ENCODE results near the gene HELZ.

Gene HELZ

GRCh38 chr17:67225316-67225715 is 19.7 kb downstream of the HELZ start:
- Histone ChIP-seq H3K27me3 (ENCODE audit: control insufficient read depth in 1 of 2, insufficient read depth in 1 of 2, low read length in 2 of 2) (no peaks in the 10 kb centered on the region), H2AFZ (ENCODE audit: low read depth, low read length) (no peak overlapping the region), H3K4ac (ENCODE audit: low read depth in 1 of 2, low read length in 2 of 2) (no peak overlapping the region), H3K9me3 (ENCODE audit: control insufficient read depth, low read length) (no peaks in the 10 kb centered on the region), H2BK15ac (ENCODE audit: low read depth, poor library complexity, severe bottlenecking) (no peak overlapping the region), H3K4me2 (ENCODE audit: low read length, poor library complexity, severe bottlenecking) (no peak overlapping the region), H4K91ac (ENCODE audit: low read length) (no peak overlapping the region), H3K27ac (ENCODE audit: low read length, poor library complexity, severe bottlenecking) (no peak overlapping the region), H2BK5ac (ENCODE audit: low read depth, low read length, poor library complexity, severe bottlenecking) (no peak overlapping the region), H3K79me1 (replicated peaks; ENCODE audit: low read length, poor library complexity, severe bottlenecking) (peaks cover 13% of the 10 kb centered on the region), H3K9ac (ENCODE audit: low read length) (no peak overlapping the region), H2BK120ac (ENCODE audit: low read depth, low read length) (no peak overlapping the region), H3K4me1 (ENCODE audit: control insufficient read depth, insufficient read depth, low read depth, low read length) (peaks cover 5% of the 10 kb centered on the region), H2BK12ac (ENCODE audit: low read length in 2 of 2) (no peak overlapping the region), H3K14ac (ENCODE audit: low read length in 2 of 2) (no peak overlapping the region), H3K36me3 (ENCODE audit: control insufficient read depth in 1 of 2, insufficient read depth in 2 of 2, low read depth in 1 of 2, low read length in 2 of 2) (peaks cover 10 to 23% of the 10 kb centered on the region in 2 experiments), H3K4me3 (ENCODE audit: insufficient read depth in 1 of 2, low read depth in 1 of 2, low read length in 2 of 2) (no peak overlapping the region), H3K23ac (ENCODE audit: low read length in 2 of 2) (no peak overlapping the region), H3K18ac (ENCODE audit: low read depth in 1 of 2, low read length in 2 of 2) (no peak overlapping the region), H4K8ac (ENCODE audit: low read length) (no peak overlapping the region), H2AK5ac (ENCODE audit: low read length, severe bottlenecking) (no peak overlapping the region)
- DNase-seq: no peak
- WGBS: 91% methylated on average over 4 of the region's 4 CpGs

- H3K27me3 ChIP-seq (ENCODE audit: control insufficient read depth in 1 of 2, insufficient read depth in 1 of 2, low read length in 2 of 2): no peaks in the 10 kb centered on the region
- peak overlapping the region; percentile 4 for H4K8ac ChIP-seq (ENCODE audit: low read length)
- H2BK5ac ChIP-seq (ENCODE audit: low read depth, low read length, poor library complexity, severe bottlenecking): no peak overlapping the region
- H2BK120ac ChIP-seq (ENCODE audit: low read depth, low read length): no peak overlapping the region
- H2BK12ac ChIP-seq (ENCODE audit: low read length in 2 of 2): no peak overlapping the region
- H2AK5ac ChIP-seq (ENCODE audit: low read length, severe bottlenecking): no peak overlapping the region
- H3K4me3 ChIP-seq (ENCODE audit: insufficient read depth in 1 of 2, low read depth in 1 of 2, low read length in 2 of 2): no peak overlapping the region
- no peak overlapping the region for H3K4ac ChIP-seq (ENCODE audit: low read depth in 1 of 2, low read length in 2 of 2)
- H3K27ac ChIP-seq (ENCODE audit: low read length, poor library complexity, severe bottlenecking): no peak overlapping the region
- H3K4me2 ChIP-seq (ENCODE audit: low read length, poor library complexity, severe bottlenecking): no peak overlapping the region
- H3K9me3 ChIP-seq (ENCODE audit: control insufficient read depth, low read length): no peaks in the 10 kb centered on the region
- H3K79me1 ChIP-seq (replicated peaks; ENCODE audit: low read length, poor library complexity, severe bottlenecking): peaks cover 15% of the 10 kb centered on the region
- DNase-seq: no peak
- H3K14ac ChIP-seq (ENCODE audit: low read length in 2 of 2): no peak overlapping the region
- no peak overlapping the region for H2AFZ ChIP-seq (ENCODE audit: low read depth, low read length)
- WGBS: 98% methylated on average over 9 of the region's 9 CpGs
- no peak overlapping the region for H3K23ac ChIP-seq (ENCODE audit: low read length in 2 of 2)
- peaks cover 7% of the 10 kb centered on the region for H3K4me1 ChIP-seq (ENCODE audit: control insufficient read depth, insufficient read depth, low read depth, low read length)
- H3K36me3 ChIP-seq (ENCODE audit: control insufficient read depth in 1 of 2, insufficient read depth in 2 of 2, low read depth in 1 of 2, low read length in 2 of 2): peaks cover 10 to 21% of the 10 kb centered on the region in 2 experiments
- H3K9ac ChIP-seq (ENCODE audit: low read length): no peak overlapping the region
- no peak overlapping the region for H3K18ac ChIP-seq (ENCODE audit: low read depth in 1 of 2, low read length in 2 of 2)
- no peak overlapping the region for H4K91ac ChIP-seq (ENCODE audit: low read length)
- no peak overlapping the region for H2BK15ac ChIP-seq (ENCODE audit: low read depth, poor library complexity, severe bottlenecking)
Observed at GRCh38 chr17:67224736-67225135, 20.3 kb downstream of the HELZ start.

GRCh38 chr17:67223924-67224323 is 21.1 kb downstream of the HELZ start:
- Histone ChIP-seq H3K23ac (ENCODE audit: low read length in 2 of 2) (no peak overlapping the region), H2BK15ac (ENCODE audit: low read depth, poor library complexity, severe bottlenecking) (no peak overlapping the region), H2BK12ac (ENCODE audit: low read length in 2 of 2) (no peak overlapping the region), H2BK5ac (ENCODE audit: low read depth, low read length, poor library complexity, severe bottlenecking) (no peak overlapping the region), H3K4ac (ENCODE audit: low read depth in 1 of 2, low read length in 2 of 2) (no peak overlapping the region), H3K4me2 (ENCODE audit: low read length, poor library complexity, severe bottlenecking) (no peak overlapping the region), H3K14ac (ENCODE audit: low read length in 2 of 2) (no peak overlapping the region), H3K27ac (ENCODE audit: low read length, poor library complexity, severe bottlenecking) (no peak overlapping the region), H3K4me3 (ENCODE audit: insufficient read depth in 1 of 2, low read depth in 1 of 2, low read length in 2 of 2) (no peak overlapping the region), H4K91ac (ENCODE audit: low read length) (no peak overlapping the region), H3K27me3 (ENCODE audit: control insufficient read depth in 1 of 2, insufficient read depth in 1 of 2, low read length in 2 of 2) (no peaks in the 10 kb centered on the region), H3K18ac (ENCODE audit: low read depth in 1 of 2, low read length in 2 of 2) (no peak overlapping the region), H3K9me3 (ENCODE audit: control insufficient read depth, low read length) (no peaks in the 10 kb centered on the region), H4K8ac (ENCODE audit: low read length) (peak overlapping the region; percentile 60), H3K36me3 (ENCODE audit: control insufficient read depth in 1 of 2, insufficient read depth in 2 of 2, low read depth in 1 of 2, low read length in 2 of 2) (peaks cover 8 to 17% of the 10 kb centered on the region in 2 experiments), H2AK5ac (ENCODE audit: low read length, severe bottlenecking) (no peak overlapping the region), H2AFZ (ENCODE audit: low read depth, low read length) (no peak overlapping the region), H3K79me1 (replicated peaks; ENCODE audit: low read length, poor library complexity, severe bottlenecking) (peaks cover 13% of the 10 kb centered on the region), H3K4me1 (ENCODE audit: control insufficient read depth, insufficient read depth, low read depth, low read length) (peaks cover 6% of the 10 kb centered on the region), H3K9ac (ENCODE audit: low read length) (no peak overlapping the region), H2BK120ac (ENCODE audit: low read depth, low read length) (no peak overlapping the region)
- DNase-seq: no peak
- WGBS: 97% methylated on average over 6 of the region's 6 CpGs

- Histone ChIP-seq H3K27ac (ENCODE audit: low read length, poor library complexity, severe bottlenecking) (no peak overlapping the region), H3K4ac (ENCODE audit: low read depth in 1 of 2, low read length in 2 of 2) (no peak overlapping the region), H2BK5ac (ENCODE audit: low read depth, low read length, poor library complexity, severe bottlenecking) (no peak overlapping the region), H3K23ac (ENCODE audit: low read length in 2 of 2) (no peak overlapping the region), H2BK12ac (ENCODE audit: low read length in 2 of 2) (no peak overlapping the region), H4K91ac (ENCODE audit: low read length) (no peak overlapping the region), H3K36me3 (ENCODE audit: control insufficient read depth in 1 of 2, insufficient read depth in 2 of 2, low read depth in 1 of 2, low read length in 2 of 2) (peaks cover 15 to 38% of the 10 kb centered on the region in 2 experiments), H3K79me1 (replicated peaks; ENCODE audit: low read length, poor library complexity, severe bottlenecking) (peaks cover 29% of the 10 kb centered on the region), H2BK120ac (ENCODE audit: low read depth, low read length) (no peak overlapping the region), H3K9ac (ENCODE audit: low read length) (peak overlapping the region; percentile 41), H2BK15ac (ENCODE audit: low read depth, poor library complexity, severe bottlenecking) (no peak overlapping the region), H3K4me2 (ENCODE audit: low read length, poor library complexity, severe bottlenecking) (no peak overlapping the region), H3K4me3 (ENCODE audit: insufficient read depth in 1 of 2, low read depth in 1 of 2, low read length in 2 of 2) (no peak overlapping the region), H2AFZ (ENCODE audit: low read depth, low read length) (no peak overlapping the region), H3K18ac (ENCODE audit: low read depth in 1 of 2, low read length in 2 of 2) (no peak overlapping the region), H3K9me3 (ENCODE audit: control insufficient read depth, low read length) (no peaks in the 10 kb centered on the region), H3K14ac (ENCODE audit: low read length in 2 of 2) (no peak overlapping the region), H3K27me3 (ENCODE audit: control insufficient read depth in 1 of 2, insufficient read depth in 1 of 2, low read length in 2 of 2) (no peaks in the 10 kb centered on the region), H3K4me1 (ENCODE audit: control insufficient read depth, insufficient read depth, low read depth, low read length) (peaks cover 13% of the 10 kb centered on the region), H2AK5ac (ENCODE audit: low read length, severe bottlenecking) (no peak overlapping the region), H4K8ac (ENCODE audit: low read length) (no peak overlapping the region)
- DNase-seq: peak; percentile 54
- 94% methylated on average over 5 of the region's 5 CpGs for WGBS
Observed at GRCh38 chr17:67221062-67221998, 23.7 kb downstream of the HELZ start.

Data from mesenchymal stem cell (in vitro differentiated cells and primary cell).